ENCODE results near the gene APOL1.

DNA sequence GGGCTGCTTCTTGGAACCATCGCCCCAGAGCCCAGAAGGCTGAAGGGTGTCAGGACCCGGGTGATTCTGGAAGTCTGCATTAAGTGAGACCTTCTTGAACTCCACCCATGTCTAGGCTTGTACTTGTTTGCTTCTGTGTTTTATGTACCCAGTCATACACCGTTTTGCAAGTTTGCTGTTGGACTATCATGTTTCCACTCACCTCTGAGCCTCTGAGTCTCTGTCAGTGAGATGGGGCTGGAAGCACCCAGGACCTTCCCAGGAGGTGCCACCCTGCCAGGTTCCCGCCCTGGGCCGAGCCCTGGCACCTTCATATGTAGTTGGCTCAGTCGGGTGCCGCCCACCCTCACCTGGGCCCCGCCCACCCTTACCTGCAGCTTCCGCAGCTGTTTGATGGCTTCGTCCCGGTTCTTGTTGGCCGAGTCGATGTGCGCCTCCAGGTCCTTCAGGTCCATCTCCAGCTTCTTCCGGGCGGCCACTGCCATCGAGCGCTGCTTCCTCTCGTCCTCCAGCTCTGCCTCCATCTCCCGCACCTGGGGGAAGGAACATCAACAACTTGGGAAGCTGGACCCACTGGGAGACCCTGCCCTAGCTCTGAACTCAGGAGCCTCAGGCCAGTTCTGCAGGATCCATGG lies 35.1 kb downstream of the APOL1 start:
- TF ChIP-seq EZH2 (IDR thresholded peaks at IDR 0.05; ENCODE audit: borderline replicate concordance, low read length) (no peak), CTCF (IDR thresholded peaks at IDR 0.05; ENCODE audit: low read length) (no peak)
